ENCODE results near the gene BCAR3.

GRCh38 chr1:93541045-93541444 lies 140.6 kb downstream of the BCAR3 start:
- no peak for TF ChIP-seq CTCF (IDR thresholded peaks at IDR 0.05)
- no peak for TF ChIP-seq POLR2A (IDR thresholded peaks at IDR 0.05)
